Bronchial epithelial cell (primary cell): ENCODE data around the gene SEC24A. TPM values are rescaled to one million over a fixed set of nuclear protein-coding genes. Genes with fewer than 3 reads are reported as not detected.
"Not testable (repeated sequence)": the region's sequence is repeated elsewhere in the genome, so short reads cannot be mapped to it uniquely, and the experiment has no call there.

ENCODE experiments used
- DNase-seq: peaks from one replicate; pipeline ENCODE4 v3.0.0-alpha.2; 2010; ENCODE audit warnings: low read depth
- FAIRE-seq: peaks from 2 replicates; lab custom pipeline; 2011; peaks lifted over from hg19 to GRCh38; lab: Jason Lieb, UNC
- H3K27me3 ChIP-seq: 2 replicates; pipeline ENCODE4 v1.5.1; 2011; ENCODE audit warnings: low read length; ENCODE audit not compliant: control insufficient read depth, insufficient read depth
- H3K36me3 ChIP-seq: 2 replicates; pipeline ENCODE4 v1.5.1; 2011; ENCODE audit warnings: low read length; ENCODE audit not compliant: control insufficient read depth, insufficient read depth
- H3K4me3 ChIP-seq: 2 replicates; pipeline ENCODE4 v1.5.1; 2011; ENCODE audit warnings: mild to moderate bottlenecking, low read depth, low read length, control low read depth
- total RNA-seq: library from RNA; depleted of rRNA; stranded (reverse); fragments of >200 nt; gene quantifications from 2 replicates; pipeline ENCODE4 v1.2.1, GENCODE V29; 2014
- TF ChIP-seq, protein P1 (sequence below): IDR thresholded peaks from 2 replicates; pipeline ENCODE4 v1.5.1; 2011; ENCODE audit warnings: mild to moderate bottlenecking, moderate library complexity, low read length, control low read depth, inconsistent platforms; ENCODE audit not compliant: insufficient read depth, severe bottlenecking

The SEC24A gene
- total RNA-seq, 1 donor from 2014 or later, result 10.8 TPM

DNA sequence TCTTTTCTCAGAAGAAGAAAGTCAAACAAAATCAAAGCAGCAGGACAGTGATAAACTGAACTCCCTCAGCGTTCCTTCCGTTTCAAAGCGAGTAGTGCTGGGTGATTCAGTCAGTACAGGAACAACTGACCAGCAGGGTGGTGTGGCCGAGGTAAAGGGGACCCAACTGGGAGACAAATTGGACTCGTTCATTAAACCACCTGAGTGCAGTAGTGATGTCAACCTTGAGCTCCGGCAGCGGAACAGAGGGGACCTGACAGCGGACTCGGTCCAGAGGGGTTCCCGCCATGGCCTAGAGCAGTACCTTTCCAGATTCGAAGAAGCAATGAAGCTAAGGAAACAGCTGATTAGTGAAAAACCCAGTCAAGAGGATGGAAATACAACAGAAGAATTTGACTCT, 92.5 kb downstream of the SEC24A start:
- DNase-seq (no peak), FAIRE-seq (no peak)
- no peak overlapping the region for H3K4me3 ChIP-seq
- H3K27me3 ChIP-seq, result no peaks in the 10 kb centered on the region
- TF ChIP-seq, protein P1, sequence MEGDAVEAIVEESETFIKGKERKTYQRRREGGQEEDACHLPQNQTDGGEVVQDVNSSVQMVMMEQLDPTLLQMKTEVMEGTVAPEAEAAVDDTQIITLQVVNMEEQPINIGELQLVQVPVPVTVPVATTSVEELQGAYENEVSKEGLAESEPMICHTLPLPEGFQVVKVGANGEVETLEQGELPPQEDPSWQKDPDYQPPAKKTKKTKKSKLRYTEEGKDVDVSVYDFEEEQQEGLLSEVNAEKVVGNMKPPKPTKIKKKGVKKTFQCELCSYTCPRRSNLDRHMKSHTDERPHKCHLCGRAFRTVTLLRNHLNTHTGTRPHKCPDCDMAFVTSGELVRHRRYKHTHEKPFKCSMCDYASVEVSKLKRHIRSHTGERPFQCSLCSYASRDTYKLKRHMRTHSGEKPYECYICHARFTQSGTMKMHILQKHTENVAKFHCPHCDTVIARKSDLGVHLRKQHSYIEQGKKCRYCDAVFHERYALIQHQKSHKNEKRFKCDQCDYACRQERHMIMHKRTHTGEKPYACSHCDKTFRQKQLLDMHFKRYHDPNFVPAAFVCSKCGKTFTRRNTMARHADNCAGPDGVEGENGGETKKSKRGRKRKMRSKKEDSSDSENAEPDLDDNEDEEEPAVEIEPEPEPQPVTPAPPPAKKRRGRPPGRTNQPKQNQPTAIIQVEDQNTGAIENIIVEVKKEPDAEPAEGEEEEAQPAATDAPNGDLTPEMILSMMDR, result no peak
- H3K36me3 ChIP-seq, result no peaks in the 10 kb centered on the region

DNA sequence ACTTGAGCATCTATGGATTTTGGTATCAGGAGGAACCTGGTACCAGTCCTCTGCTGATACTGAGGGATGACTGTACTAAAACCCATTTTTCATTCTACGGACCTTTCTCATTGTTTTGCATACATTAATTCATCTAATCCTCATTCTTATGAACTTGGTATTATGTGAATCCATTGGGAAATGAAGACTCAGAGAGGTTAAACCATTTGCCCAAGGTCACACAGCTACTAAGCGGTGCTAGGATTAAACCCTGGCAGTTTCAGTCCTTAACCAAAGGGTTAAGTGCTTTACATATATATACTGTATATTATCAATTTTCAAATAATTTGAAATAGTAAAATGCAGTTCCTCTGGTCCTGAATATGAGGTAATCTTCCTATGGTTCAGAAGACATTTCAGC, 93.5 kb downstream of the SEC24A start:
- TF ChIP-seq, protein P1, result no peak
- H3K36me3 ChIP-seq, result no peaks in the 10 kb centered on the region
- FAIRE-seq (no peak), DNase-seq (no peak)
- no peak overlapping the region for H3K4me3 ChIP-seq
- H3K27me3 ChIP-seq, result no peaks in the 10 kb centered on the region

DNA sequence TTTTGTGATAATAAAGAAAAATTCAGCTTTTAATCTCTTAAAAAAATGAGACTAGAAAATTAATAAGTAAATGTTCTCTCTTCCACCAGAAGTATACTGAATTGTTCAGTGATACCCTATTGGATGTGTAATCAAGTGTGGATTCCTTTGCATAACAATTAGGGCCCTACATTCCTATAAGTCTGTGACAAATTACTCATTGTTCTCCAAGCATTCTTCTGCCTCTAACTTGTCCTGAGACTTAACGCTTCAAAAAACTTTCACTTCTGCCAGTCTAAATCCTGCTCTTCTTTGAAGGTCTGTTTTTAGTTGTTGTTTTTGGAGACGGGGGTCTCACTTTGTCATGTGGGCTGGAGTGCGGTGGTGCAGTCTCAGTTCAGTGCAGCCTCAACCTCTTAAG, 100.8 kb downstream of the SEC24A start:
- H3K36me3 ChIP-seq, result no peaks in the 10 kb centered on the region
- H3K27me3 ChIP-seq, result no peaks in the 10 kb centered on the region
- H3K4me3 ChIP-seq, result no peak overlapping the region
- TF ChIP-seq, protein P1, result no peak
- DNase-seq (no peak), FAIRE-seq (no peak)

DNA sequence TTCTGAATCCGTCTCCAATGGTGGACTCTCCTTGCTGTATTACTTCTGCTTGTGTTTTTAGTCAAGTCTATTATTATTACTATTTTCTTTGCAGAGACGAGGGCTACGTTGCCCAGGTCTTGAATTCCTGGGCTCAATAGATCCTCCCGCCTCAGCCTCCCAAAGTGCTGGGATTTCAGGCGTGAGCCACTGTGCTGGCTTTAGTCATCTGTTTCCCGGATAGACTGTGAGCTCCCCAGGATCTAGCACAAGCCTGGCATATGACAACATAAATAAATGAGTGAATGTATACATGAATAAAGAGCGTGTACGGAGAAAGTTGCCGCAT, 109.6 kb downstream of the SEC24A start:
- FAIRE-seq, result no peak
- H3K4me3 ChIP-seq, result peak overlapping the region; percentile 90
- TF ChIP-seq, protein P1, result no peak
- H3K36me3 ChIP-seq, result no peaks in the 10 kb centered on the region
- no peak for DNase-seq
- H3K27me3 ChIP-seq, result no peaks in the 10 kb centered on the region

DNA sequence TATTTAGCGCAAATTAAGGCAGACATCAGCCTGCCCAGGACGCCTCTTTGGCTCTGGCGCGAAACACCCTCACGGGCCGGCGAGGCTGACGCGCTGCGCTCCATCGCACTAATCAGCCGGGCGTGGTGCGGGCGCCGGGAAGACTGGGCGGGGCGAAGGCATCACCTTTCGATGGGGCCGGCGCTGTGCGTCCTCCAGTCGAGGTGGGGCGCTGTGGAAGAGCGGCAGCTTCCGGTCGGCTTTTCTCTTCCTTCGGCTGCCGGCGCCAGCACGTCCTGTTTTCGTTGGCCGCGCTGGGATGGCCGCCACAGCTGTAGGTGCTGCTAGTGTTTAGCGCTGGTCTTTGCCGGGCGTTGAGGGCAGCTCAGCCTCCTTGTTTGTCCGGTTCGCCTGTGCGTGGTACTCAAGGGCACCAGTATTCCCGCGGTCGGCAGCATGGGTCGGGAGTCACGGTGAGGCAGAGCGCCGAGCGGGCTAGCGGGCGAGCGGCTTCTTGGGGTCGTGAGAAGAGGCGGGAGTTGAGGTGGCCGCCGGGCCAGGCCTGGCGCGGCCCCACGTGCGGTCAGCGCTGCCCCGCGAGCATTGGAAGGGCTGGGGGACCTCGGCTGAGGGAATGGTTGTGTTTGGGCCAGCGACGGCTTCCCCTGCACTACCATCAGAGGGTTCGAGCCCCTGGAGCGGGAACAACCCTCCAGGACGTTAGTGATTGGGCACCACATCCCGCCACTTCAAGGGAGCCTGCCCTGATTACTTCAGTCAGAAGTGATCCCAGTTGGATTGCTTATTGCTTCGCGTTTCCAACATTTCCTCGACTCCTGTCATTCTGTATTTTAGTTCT, 110.1 kb downstream of the SEC24A start, which contains the start of gene DDX46:
Gene DDX46 (plus strand): TSS at position 276 of the 838 bp plus-strand sequence. CDS start 160 bp downstream, at position 436.
- DNase-seq, result peak; percentile 80
- H3K4me3 ChIP-seq, result peak within 1 kb of the TSS; percentile 90
- TF ChIP-seq, protein P1, result peak; percentile 88
- FAIRE-seq, result no peak
- no peaks in the 10 kb centered on the region for H3K36me3 ChIP-seq
- no peaks in the 10 kb centered on the region for H3K27me3 ChIP-seq

DNA sequence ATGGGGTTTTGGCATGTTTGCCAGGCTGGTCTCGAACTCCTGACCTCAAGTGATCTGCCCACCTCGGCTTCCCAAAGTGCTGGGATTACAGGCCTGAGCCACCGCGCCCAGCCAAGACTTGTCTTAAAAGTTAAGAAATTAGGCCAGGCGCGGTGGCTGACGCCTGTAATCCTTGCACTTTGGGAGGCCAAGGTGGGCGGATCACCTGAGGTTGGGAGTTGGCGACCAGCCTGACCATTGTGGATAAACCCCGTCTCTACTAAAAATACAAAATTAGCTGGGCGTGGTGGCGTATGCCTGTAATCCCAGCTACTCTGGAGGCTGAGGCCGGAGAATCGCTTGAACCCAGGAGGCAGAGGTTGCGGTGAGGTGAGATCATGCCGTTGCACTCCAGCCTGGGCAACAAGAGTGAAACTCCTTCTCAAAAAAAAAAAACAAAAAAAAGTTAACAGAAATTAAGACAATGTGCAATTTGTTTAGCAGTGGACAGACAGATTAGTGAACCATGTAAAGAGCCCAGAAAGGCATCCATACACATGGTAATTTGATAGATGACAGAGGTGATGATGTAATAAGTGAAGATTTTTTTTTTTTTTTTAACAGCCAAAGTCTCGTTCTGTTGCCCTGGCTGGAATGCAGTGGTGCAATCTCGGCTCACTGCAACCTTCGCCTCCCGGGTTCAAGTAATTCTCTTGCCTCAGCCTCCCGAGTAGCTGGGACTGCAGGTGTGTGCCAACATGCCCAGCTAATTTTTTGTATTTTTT, 119.1 kb downstream of the SEC24A start:
- not testable (repeated sequence) for DNase-seq, H3K27me3 ChIP-seq, H3K4me3 ChIP-seq, FAIRE-seq
- peaks cover 15% of the 10 kb centered on the region for H3K36me3 ChIP-seq
